Endometrium (tissue), 2 donors: Measurements from ENCODE around the gene SLC12A7.

ENCODE experiments used
- FAIRE-seq: peaks from 2 replicates; lab custom pipeline; 2012; peaks lifted over from hg19 to GRCh38; lab: Jason Lieb, UNC
- donor health status: control.
- donor health status: control.

SLC12A7 gene

GRCh38 chr5:1125030-1125357 is 13.1 kb upstream of the SLC12A7 start:
- FAIRE-seq, result peak; percentile 62

GRCh38 chr5:1124205-1125029 is 12.6 kb upstream of the SLC12A7 start:
- FAIRE-seq, result no peak

- no peak for FAIRE-seq
Measured at GRCh38 chr5:1123418-1124147, 11.7 kb upstream of the SLC12A7 start.

- no peak for FAIRE-seq
Measured at GRCh38 chr5:1122511-1123294, 10.8 kb upstream of the SLC12A7 start.

GRCh38 chr5:1121891-1122290 is 10.0 kb upstream of the SLC12A7 start:
- FAIRE-seq, result no peak

- FAIRE-seq, result no peak
Measured at GRCh38 chr5:1121044-1121443, 9.2 kb upstream of the SLC12A7 start.

- FAIRE-seq, result no peak
Measured at GRCh38 chr5:1120236-1120999, 8.6 kb upstream of the SLC12A7 start.

GRCh38 chr5:1119312-1119831 is 7.5 kb upstream of the SLC12A7 start:
- FAIRE-seq, result no peak

GRCh38 chr5:1118738-1119137 is 6.9 kb upstream of the SLC12A7 start:
- no peak for FAIRE-seq

- FAIRE-seq, result no peak
Measured at GRCh38 chr5:1118231-1118698, 6.4 kb upstream of the SLC12A7 start.

GRCh38 chr5:1116977-1117376 is 5.1 kb upstream of the SLC12A7 start:
- FAIRE-seq, result no peak

- FAIRE-seq, result no peak
Measured at GRCh38 chr5:1116109-1116740, 4.4 kb upstream of the SLC12A7 start.

- no peak for FAIRE-seq
Measured at GRCh38 chr5:1115123-1115815, 3.4 kb upstream of the SLC12A7 start.

- FAIRE-seq, result no peak
Measured at GRCh38 chr5:1113805-1114586, 2.1 kb upstream of the SLC12A7 start.

GRCh38 chr5:1113332-1113690 is 1.4 kb upstream of the SLC12A7 start:
- no peak for FAIRE-seq

GRCh38 chr5:1112596-1113331 is 901 bp upstream of the SLC12A7 start:
- FAIRE-seq, result no peak

- FAIRE-seq, result no peak
Measured at GRCh38 chr5:1111241-1111726, 579 bp downstream of the SLC12A7 start.

GRCh38 chr5:1110307-1111240 is 1.3 kb downstream of the SLC12A7 start:
- FAIRE-seq, result no peak
